NCI-H774 (cell line): ENCODE measurements around the gene CYP4Z1.
"Not testable (repeated sequence)": the region's sequence is repeated elsewhere in the genome, so short reads cannot be mapped to it uniquely, and the experiment has no call there.

Source experiments
- DNase-seq: peaks from one replicate; lab custom pipeline; 2025; lab: John Stamatoyannopoulos, UW

Gene CYP4Z1

GRCh38 chr1:47128221-47128620, 61.2 kb downstream of the CYP4Z1 start:
- DNase-seq, result no peak

- DNase-seq, result peak; percentile 57
Observed at GRCh38 chr1:47128854-47129253, 61.8 kb downstream of the CYP4Z1 start.

- DNase-seq, result not testable (repeated sequence)
Observed at GRCh38 chr1:47129489-47130230, 62.6 kb downstream of the CYP4Z1 start.

- DNase-seq, result not testable (repeated sequence)
Observed at GRCh38 chr1:47132665-47133064, 65.6 kb downstream of the CYP4Z1 start.

- no peak for DNase-seq
Observed at GRCh38 chr1:47137198-47137597, 70.2 kb downstream of the CYP4Z1 start, which contains the start of gene CYP4A22. Gene CYP4A22 (plus strand): TSS chr1:47137441. CDS start chr1:47137486, 45 bp downstream.

- DNase-seq, result no peak
Observed at GRCh38 chr1:47137925-47138615, 71.0 kb downstream of the CYP4Z1 start.

GRCh38 chr1:47140358-47140757, 73.3 kb downstream of the CYP4Z1 start:
- not testable (repeated sequence) for DNase-seq

GRCh38 chr1:47143654-47144053, 76.6 kb downstream of the CYP4Z1 start:
- not testable (repeated sequence) for DNase-seq

- not testable (repeated sequence) for DNase-seq
Observed at GRCh38 chr1:47146495-47146894, 79.5 kb downstream of the CYP4Z1 start.

- DNase-seq, result no peak
Observed at GRCh38 chr1:47147047-47147785, 80.2 kb downstream of the CYP4Z1 start.

GRCh38 chr1:47149162-47149561, 82.1 kb downstream of the CYP4Z1 start:
- peak; percentile 3 for DNase-seq

GRCh38 chr1:47156457-47156856, 89.4 kb downstream of the CYP4Z1 start:
- not testable (repeated sequence) for DNase-seq

- DNase-seq, result not testable (repeated sequence)
Observed at GRCh38 chr1:47157957-47158356, 90.9 kb downstream of the CYP4Z1 start.

- no peak for DNase-seq
Observed at GRCh38 chr1:47160716-47161115, 93.7 kb downstream of the CYP4Z1 start.

- DNase-seq, result no peak
Observed at GRCh38 chr1:47161298-47162040, 94.4 kb downstream of the CYP4Z1 start.

GRCh38 chr1:47164552-47164951, 97.5 kb downstream of the CYP4Z1 start:
- no peak for DNase-seq
